SK-N-SH (cell line): ENCODE data around the gene C9orf50. TPM values are rescaled to one million over a fixed set of nuclear protein-coding genes. Genes with fewer than 3 reads are reported as not detected.

Experiments used
- CTCF ChIA-PET: fragments of 300-600, 350-600 bp; formaldehyde crosslinking; extraction: SDS; loops from one replicate; lab custom pipeline; 2021; lab: Yijun Ruan, JAX
- POLR2A ChIA-PET: fragments of 350-600 bp; sonication (Branson Sonifier 250); formaldehyde crosslinking; extraction: SDS; loops from one replicate; lab custom pipeline; 2020; ENCODE audit warnings: antibody characterized with exemption, inconsistent platforms; lab: Yijun Ruan, JAX
- DNase-seq: peaks from one replicate; pipeline ENCODE4 v3.0.0; 2012
- H2AFZ ChIP-seq: fragments of 200-600 bp; sonication (generic); 2 replicates; pipeline ENCODE4 v1.8.1; 2016; ENCODE audit warnings: antibody characterized with exemption, mild to moderate bottlenecking, low read depth
- H3F3A ChIP-seq: fragments of 200-600 bp; sonication (generic); replicated peaks from 2 replicates; pipeline ENCODE3; 2016; ENCODE audit warnings: antibody characterized with exemption, mild to moderate bottlenecking; ENCODE audit not compliant: insufficient read depth
- H3K27ac ChIP-seq, 2 experiments: fragments of 200-500 bp in 1 of 2; fragments of 200-600 bp in 1 of 2; sonication (Bioruptor generic) in 1 of 2; sonication (generic), shearing (Covaris generic) in 1 of 2; 2 replicates each; pipeline versions ENCODE4 v1.5.1 to v1.6.1; 2014 to 2016; ENCODE audit warnings: low read depth in 2 of 2, inconsistent platforms in 1 of 2, low read length in 1 of 2, mild to moderate bottlenecking in 1 of 2, mixed read lengths in 1 of 2
- H3K27me3 ChIP-seq: fragments of 200-600 bp; sonication (generic), shearing (Covaris generic); 2 replicates; pipeline ENCODE4 v1.6.1; 2016; ENCODE audit warnings: mixed run types; ENCODE audit not compliant: insufficient read depth
- H3K36me3 ChIP-seq, 2 experiments: fragments of 200-500 bp in 1 of 2; fragments of 200-600 bp in 1 of 2; sonication (Bioruptor generic) in 1 of 2; sonication (generic) in 1 of 2; replicated peaks in 1 of 2; 2 replicates each; pipeline versions ENCODE3 to v1.5.1; 2014 to 2016; ENCODE audit warnings: low read length in 1 of 2, mild to moderate bottlenecking in 1 of 2; ENCODE audit not compliant: insufficient read depth in 2 of 2, control insufficient read depth in 1 of 2
- H3K4me1 ChIP-seq, 2 experiments: fragments of 200-500 bp in 1 of 2; fragments of 200-600 bp in 1 of 2; sonication (Bioruptor generic) in 1 of 2; sonication (generic), shearing (Covaris generic) in 1 of 2; 2 replicates each; pipeline versions ENCODE4 v1.5.1 to v1.6.1; 2014 to 2016; ENCODE audit warnings: low read depth in 1 of 2, low read length in 1 of 2, mixed run types in 1 of 2; ENCODE audit not compliant: insufficient read depth in 2 of 2, control insufficient read depth in 1 of 2
- H3K4me2 ChIP-seq: fragments of 200-600 bp; sonication (generic), shearing (Covaris generic); 2 replicates; pipeline ENCODE4 v1.6.1; 2017; ENCODE audit warnings: mixed run types
- H3K4me3 ChIP-seq, 2 experiments: fragments of 200-500 bp in 1 of 2; fragments of 200-600 bp in 1 of 2; sonication (Bioruptor generic) in 1 of 2; sonication (generic), shearing (Covaris generic) in 1 of 2; 2 replicates each; pipeline versions ENCODE4 v1.5.1 to v1.8.1; 2014 to 2016; ENCODE audit warnings: low read depth in 2 of 2, inconsistent platforms in 1 of 2, low read length in 1 of 2, mild to moderate bottlenecking in 1 of 2, mixed read lengths in 1 of 2, moderate library complexity in 1 of 2
- H3K79me2 ChIP-seq: fragments of 200-600 bp; sonication (generic); 2 replicates; pipeline ENCODE4 v1.8.1; 2017; ENCODE audit warnings: mild to moderate bottlenecking; ENCODE audit not compliant: insufficient read depth
- H3K9ac ChIP-seq: fragments of 200-600 bp; sonication (generic); 2 replicates; pipeline ENCODE4 v1.6.1; 2017; ENCODE audit warnings: mixed run types
- H3K9me2 ChIP-seq: fragments of 200-600 bp; sonication (generic); 2 replicates; pipeline ENCODE4 v1.6.1; 2017; ENCODE audit warnings: mixed run types
- H3K9me3 ChIP-seq: fragments of 200-600 bp; sonication (generic); 2 replicates; pipeline ENCODE4 v1.6.1; 2017; ENCODE audit warnings: mixed run types, mild to moderate bottlenecking, moderate library complexity
- H4K20me1 ChIP-seq: fragments of 200-600 bp; sonication (generic); 2 replicates; pipeline ENCODE4 v1.6.1; 2017; ENCODE audit warnings: mild to moderate bottlenecking, mixed run types; ENCODE audit not compliant: insufficient read depth
- CTCF ChIP-seq: fragments of 200-600 bp; sonication (generic); IDR thresholded peaks from 2 replicates; pipeline ENCODE4 v1.6.1; 2017; ENCODE audit warnings: antibody characterized with exemption, mild to moderate bottlenecking, moderate library complexity
- EP300 ChIP-seq, 2 experiments: IDR thresholded peaks; 2 replicates each; pipeline versions ENCODE4 v1.4.0 to v1.6.1; 2012; ENCODE audit warnings: borderline replicate concordance in 1 of 2, low read depth in 1 of 2, low read length in 1 of 2
- FOXM1 ChIP-seq: IDR thresholded peaks from 2 replicates; pipeline ENCODE4 v1.4.0; 2012; ENCODE audit warnings: low read depth, mild to moderate bottlenecking
- GABPA ChIP-seq: IDR thresholded peaks from 2 replicates; pipeline ENCODE4 v1.4.0; 2012; ENCODE audit warnings: low read depth, mild to moderate bottlenecking
- GATA2 ChIP-seq: sonication (generic); formaldehyde crosslinking; IDR thresholded peaks from 2 replicates; pipeline ENCODE4 v1.5.0; 2020; ENCODE audit warnings: mild to moderate bottlenecking, missing genetic modification reagents
- IRF3 ChIP-seq: fragments of 150-350 bp; IDR thresholded peaks from 2 replicates; pipeline ENCODE4 v1.6.1; 2016; ENCODE audit warnings: mild to moderate bottlenecking, low read depth, low read length
- JUND ChIP-seq: IDR thresholded peaks from 2 replicates; pipeline ENCODE4 v1.4.0; 2012
- MAX ChIP-seq: IDR thresholded peaks from 2 replicates; pipeline ENCODE4 v1.4.0; 2012; ENCODE audit warnings: low read depth
- MXI1 ChIP-seq: IDR thresholded peaks from 2 replicates; pipeline ENCODE4 v1.6.1; 2012; ENCODE audit warnings: mild to moderate bottlenecking, low read depth, low read length, improper control_type of control experiment
- NFIC ChIP-seq: IDR thresholded peaks from 2 replicates; pipeline ENCODE4 v1.4.0; 2012; ENCODE audit warnings: borderline replicate concordance
- NRF1 ChIP-seq: IDR thresholded peaks from 2 replicates; pipeline ENCODE4 v1.6.1; 2012; ENCODE audit warnings: low read depth, mild to moderate bottlenecking, low read length
- PBX3 ChIP-seq: IDR thresholded peaks from 2 replicates; pipeline ENCODE4; 2012
- POLR2AphosphoS5 ChIP-seq: IDR thresholded peaks from 2 replicates; pipeline ENCODE4 v1.6.1; 2012; ENCODE audit warnings: low read depth, low read length
- RAD21 ChIP-seq: IDR thresholded peaks from 2 replicates; pipeline ENCODE4 v1.6.1; 2012; ENCODE audit warnings: mild to moderate bottlenecking, low read length
- REST ChIP-seq: IDR thresholded peaks from 2 replicates; pipeline ENCODE4 v1.6.1; 2012; ENCODE audit warnings: mild to moderate bottlenecking, low read depth, low read length, moderate library complexity
- SIN3A ChIP-seq: IDR thresholded peaks from 2 replicates; pipeline ENCODE4 v1.6.1; 2012; ENCODE audit warnings: low read depth, mild to moderate bottlenecking, low read length, moderate library complexity, borderline replicate concordance
- TAF1 ChIP-seq: IDR thresholded peaks from 2 replicates; pipeline ENCODE4 v1.6.1; 2012; ENCODE audit warnings: low read depth, mild to moderate bottlenecking, low read length, moderate library complexity, borderline replicate concordance
- TCF12 ChIP-seq: IDR thresholded peaks from 2 replicates; pipeline ENCODE4 v1.4.0; 2012
- YY1 ChIP-seq: IDR thresholded peaks from 2 replicates; pipeline ENCODE4 v1.4.0; 2012; ENCODE audit warnings: low read depth, mild to moderate bottlenecking
- ZBTB33 ChIP-seq: IDR thresholded peaks from 2 replicates; pipeline ENCODE4 v1.4.0; 2012; ENCODE audit warnings: low read depth, borderline replicate concordance
- WGBS: methylation state at CpG from one replicate; pipeline ENCODE4 v1.1.6; 2017; ENCODE audit warnings: low lambda C conversion rate; 5-methylcytosine and 5-hydroxymethylcytosine counted together
- polyA plus RNA-seq, 3 experiments: library from polyadenylated mRNA; depleted of rRNA; stranded (reverse); fragments of >200 nt; gene quantifications; 2 replicates each; pipeline ENCODE4 v1.2.3, GENCODE V29; 2012

The C9orf50 gene
- polyA plus RNA-seq, 1 of the 3 experiments (the other 2 are of a cell fraction) = 0.30 TPM

- no peaks in the 10 kb centered on the region for H3F3A ChIP-seq
- H4K20me1 ChIP-seq = no peaks in the 10 kb centered on the region
- H3K36me3 ChIP-seq = no peaks in the 10 kb centered on the region
- no peak for TF ChIP-seq PBX3
- no peak for TF ChIP-seq GABPA
- no peak for TF ChIP-seq CTCF
- TF ChIP-seq ZBTB33 = no peak
- TF ChIP-seq REST = no peak
- TF ChIP-seq JUND = no peak
- no peak for TF ChIP-seq TAF1
- TF ChIP-seq NFIC = no peak
- no peak for TF ChIP-seq POLR2AphosphoS5
- TF ChIP-seq EP300 (IDR thresholded peaks at IDR 0.05; ENCODE audit: borderline replicate concordance in 1 of 2, low read depth in 1 of 2, low read length in 1 of 2) = no peak
- no peak for TF ChIP-seq MAX
- TF ChIP-seq NRF1 = no peak
- TF ChIP-seq YY1 = no peak
- no peak for TF ChIP-seq FOXM1
- no peak for TF ChIP-seq GATA2
- TF ChIP-seq RAD21 = no peak
- TF ChIP-seq SIN3A = no peak
- TF ChIP-seq MXI1 = no peak
- no peak for TF ChIP-seq IRF3
- no peak for TF ChIP-seq TCF12
- no peak overlapping the region for H3K9ac ChIP-seq
- H3K27ac ChIP-seq = no peak overlapping the region
- no peak for DNase-seq
- no peak overlapping the region for H2AFZ ChIP-seq
- H3K4me3 ChIP-seq = no peak overlapping the region
- no peaks in the 10 kb centered on the region for H3K27me3 ChIP-seq
- no peaks in the 10 kb centered on the region for H3K9me3 ChIP-seq
- H3K4me1 ChIP-seq = peaks cover 0 to 13% of the 10 kb centered on the region in 2 experiments; a peak in 1 of 4 replicates
- no peaks in the 10 kb centered on the region for H3K9me2 ChIP-seq
- CTCF ChIA-PET = interaction anchor here (1.5 kb wide), 1 partner anchor 458 kb away, joined by 5 read pairs; no protein-coding TSS in a partner anchor
- no peak overlapping the region for H3K4me2 ChIP-seq
- POLR2A ChIA-PET = interaction anchor here (1.2 kb wide), 1 partner anchor 423 kb away, joined by 8 read pairs; the partner anchor contains the start of gene IER5L
- no peaks in the 10 kb centered on the region for H3K79me2 ChIP-seq
- 85% methylated on average over 9 of the region's 9 CpGs for WGBS
These were observed 19.7 kb downstream of the C9orf50 start for GRCh38 chr9:129601082-129601674.
